CD4-positive, CD25-positive, alpha-beta regulatory T cell (primary cell): ENCODE data around the gene ANKRD33B. TPM values are rescaled to one million over a fixed set of nuclear protein-coding genes. Genes with fewer than 3 reads are reported as not detected.

ENCODE experiments used
- ATAC-seq, 2 donors: fragments of 150-1000 bp; cut with Tn5 transposase; one replicate each; pipeline ENCODE4 v1.10.0; 2021; ENCODE audit warnings: low read depth in 2 of 2, moderate number of reproducible peaks in 2 of 2, moderate library complexity in 1 of 2
- DNase-seq, 3 donors: peaks; one replicate each; pipeline versions ENCODE4 v3.0.0 to v3.0.0-alpha.2; 2012 to 2022; ENCODE audit warnings: mixed read lengths in 1 of 3
- H3K27ac ChIP-seq: one replicate; pipeline ENCODE4 v1.7.0; 2013; ENCODE audit warnings: mild to moderate bottlenecking, low read length; ENCODE audit not compliant: insufficient read depth, poor library complexity, severe bottlenecking
- H3K27me3 ChIP-seq: one replicate; pipeline ENCODE4 v1.7.0; 2013; ENCODE audit warnings: low read length; ENCODE audit not compliant: control insufficient read depth, insufficient read depth
- H3K36me3 ChIP-seq: one replicate; pipeline ENCODE4 v1.7.0; 2013; ENCODE audit warnings: mild to moderate bottlenecking, low read length, moderate library complexity; ENCODE audit not compliant: control insufficient read depth, insufficient read depth
- H3K4me1 ChIP-seq: 2 replicates; pipeline ENCODE4 v1.7.0; 2013; ENCODE audit warnings: mild to moderate bottlenecking, low read length; ENCODE audit not compliant: insufficient read depth, control insufficient read depth, poor library complexity, severe bottlenecking
- H3K4me3 ChIP-seq: one replicate; pipeline ENCODE4 v1.7.0; 2013; ENCODE audit warnings: low read depth, mild to moderate bottlenecking, low read length, moderate library complexity
- H3K9me3 ChIP-seq, 2 experiments: 1 replicate in 1 of 2; 2 replicates in 1 of 2; pipeline ENCODE4 v1.7.0; 2013; ENCODE audit warnings: low read length in 2 of 2, mild to moderate bottlenecking in 1 of 2, moderate library complexity in 1 of 2; ENCODE audit not compliant: control insufficient read depth in 2 of 2
- H3K27ac Mint-ChIP-seq, 3 donors: one replicate each; pipeline ENCODE4 v1.8.0; 2020 to 2022; ENCODE audit warnings: mild to moderate bottlenecking in 3 of 3, mixed read lengths in 3 of 3, moderate library complexity in 2 of 3
- H3K27me3 Mint-ChIP-seq: one replicate; pipeline ENCODE4 v1.8.0; 2022; ENCODE audit warnings: mild to moderate bottlenecking, mixed read lengths
- H3K36me3 Mint-ChIP-seq: one replicate; pipeline ENCODE4 v1.8.0; 2020; ENCODE audit warnings: mixed read lengths
- H3K4me1 Mint-ChIP-seq, 4 donors: one replicate each; pipeline ENCODE4 v1.8.0; 2020 to 2022; ENCODE audit warnings: mixed read lengths in 4 of 4, mild to moderate bottlenecking in 1 of 4
- H3K4me3 Mint-ChIP-seq, 4 donors: one replicate each; pipeline ENCODE4 v1.8.0; 2020 to 2022; ENCODE audit warnings: mild to moderate bottlenecking in 4 of 4, mixed read lengths in 4 of 4, moderate library complexity in 3 of 4
- H3K9me3 Mint-ChIP-seq, 7 donors: one replicate each; pipeline ENCODE4 v1.8.0; 2020 to 2022; ENCODE audit warnings: mixed read lengths in 7 of 7, mild to moderate bottlenecking in 3 of 7, moderate library complexity in 2 of 7
- polyA plus RNA-seq, 4 donors: library from polyadenylated mRNA; unstranded; fragments of 300-500 nt; fragmentation: Illumina TruSeq; gene quantifications; one replicate each; pipeline ENCODE4 v1.2.3, GENCODE V29; 2021
- total RNA-seq: library from RNA; stranded (reverse); gene quantifications from one replicate; pipeline ENCODE4 v1.2.3, GENCODE V29; 2022

Gene ANKRD33B
- total and polyA plus RNA-seq, 5 donors from 2014 or later: 0.25 to 6.6 (median 0.33) TPM

- Histone ChIP-seq H3K4me3 (no peak overlapping the region), H3K27ac (no peak overlapping the region), H3K36me3 (peaks cover 3% of the 10 kb centered on the region), H3K4me1 (no peaks in the 10 kb centered on the region), H3K9me3 (no peaks in the 10 kb centered on the region), H3K27me3 (no peaks in the 10 kb centered on the region)
- H3K27me3 Mint-ChIP-seq: no peaks in the 10 kb centered on the region
- no peak overlapping the region for H3K4me3 Mint-ChIP-seq
- peaks cover 0 to 7% (median 0%) of the 10 kb centered on the region in 7 donors for H3K9me3 Mint-ChIP-seq
- H3K27ac Mint-ChIP-seq: no peak overlapping the region
- H3K4me1 Mint-ChIP-seq: peaks cover 0 to 4% (median 0%) of the 10 kb centered on the region in 4 donors
- H3K36me3 Mint-ChIP-seq: peaks cover 12% of the 10 kb centered on the region
- no peak for DNase-seq
- ATAC-seq: no peak
Measured at GRCh38 chr5:10673017-10673389, 109.1 kb downstream of the ANKRD33B start.

- no peaks in the 10 kb centered on the region for H3K9me3 ChIP-seq
- H3K9me3 Mint-ChIP-seq: peaks cover 0 to 7% (median 0%) of the 10 kb centered on the region in 7 donors
Measured at GRCh38 chr5:10673407-10673806, 109.5 kb downstream of the ANKRD33B start.

GRCh38 chr5:10674096-10674495, 110.2 kb downstream of the ANKRD33B start:
- Histone ChIP-seq H3K27me3 (no peaks in the 10 kb centered on the region), H3K36me3 (peaks cover 13% of the 10 kb centered on the region), H3K27ac (no peak overlapping the region), H3K4me3 (no peak overlapping the region), H3K4me1 (no peaks in the 10 kb centered on the region), H3K9me3 (no peaks in the 10 kb centered on the region)
- Mint-ChIP-seq H3K4me1 (peaks cover 0 to 4% (median 0%) of the 10 kb centered on the region in 4 donors), H3K36me3 (peaks cover 21% of the 10 kb centered on the region), H3K4me3 (no peak overlapping the region), H3K9me3 (peaks cover 0 to 7% (median 0%) of the 10 kb centered on the region in 7 donors), H3K27ac (no peak overlapping the region), H3K27me3 (no peaks in the 10 kb centered on the region)
- DNase-seq (no peak), ATAC-seq (no peak)

More at GRCh38 chr5:10673407-10673806, 109.5 kb downstream of the ANKRD33B start:
- no peak overlapping the region for H3K4me3 Mint-ChIP-seq
- DNase-seq (no peak), ATAC-seq (no peak)
- Histone ChIP-seq H3K27me3 (no peaks in the 10 kb centered on the region), H3K36me3 (peaks cover 7% of the 10 kb centered on the region), H3K4me1 (no peaks in the 10 kb centered on the region), H3K4me3 (no peak overlapping the region), H3K27ac (no peak overlapping the region)
- no peaks in the 10 kb centered on the region for H3K27me3 Mint-ChIP-seq
- no peak overlapping the region for H3K27ac Mint-ChIP-seq
- peaks cover 14% of the 10 kb centered on the region for H3K36me3 Mint-ChIP-seq
- H3K4me1 Mint-ChIP-seq: peaks cover 0 to 4% (median 0%) of the 10 kb centered on the region in 4 donors

- Histone ChIP-seq H3K27me3 (no peaks in the 10 kb centered on the region), H3K4me3 (no peak overlapping the region), H3K36me3 (peaks cover 17% of the 10 kb centered on the region), H3K4me1 (no peaks in the 10 kb centered on the region), H3K9me3 (no peaks in the 10 kb centered on the region), H3K27ac (no peak overlapping the region)
- H3K4me3 Mint-ChIP-seq: no peak overlapping the region
- DNase-seq (no peak), ATAC-seq (no peak)
- H3K9me3 Mint-ChIP-seq: peaks cover 0 to 7% (median 0%) of the 10 kb centered on the region in 7 donors
- no peak overlapping the region for H3K27ac Mint-ChIP-seq
- peaks cover 23% of the 10 kb centered on the region for H3K36me3 Mint-ChIP-seq
- peaks cover 0 to 4% (median 0%) of the 10 kb centered on the region in 4 donors for H3K4me1 Mint-ChIP-seq
- no peaks in the 10 kb centered on the region for H3K27me3 Mint-ChIP-seq
Measured at GRCh38 chr5:10674582-10674981, 110.7 kb downstream of the ANKRD33B start.

- Mint-ChIP-seq H3K4me1 (peaks cover 0 to 4% (median 0%) of the 10 kb centered on the region in 4 donors), H3K27me3 (no peaks in the 10 kb centered on the region), H3K9me3 (peaks cover 0 to 7% (median 0%) of the 10 kb centered on the region in 7 donors), H3K36me3 (peaks cover 29% of the 10 kb centered on the region), H3K4me3 (no peak overlapping the region), H3K27ac (no peak overlapping the region)
- ATAC-seq (no peak), DNase-seq (no peak)
- Histone ChIP-seq H3K27me3 (no peaks in the 10 kb centered on the region), H3K4me3 (no peak overlapping the region), H3K36me3 (peaks cover 22% of the 10 kb centered on the region), H3K4me1 (no peaks in the 10 kb centered on the region), H3K27ac (no peak overlapping the region), H3K9me3 (no peaks in the 10 kb centered on the region)
Measured at GRCh38 chr5:10675177-10675700, 111.4 kb downstream of the ANKRD33B start.

GRCh38 chr5:10676224-10676623, 112.4 kb downstream of the ANKRD33B start:
- H3K4me3 ChIP-seq: no peak overlapping the region
- Mint-ChIP-seq H3K27ac (no peak overlapping the region), H3K4me1 (peaks cover 0 to 4% (median 0%) of the 10 kb centered on the region in 4 donors), H3K27me3 (no peaks in the 10 kb centered on the region), H3K4me3 (no peak overlapping the region), H3K9me3 (peaks cover 0 to 7% (median 0%) of the 10 kb centered on the region in 7 donors), H3K36me3 (peaks cover 38% of the 10 kb centered on the region)
- no peaks in the 10 kb centered on the region for H3K9me3 ChIP-seq
- DNase-seq (no peak), ATAC-seq (no peak)
- H3K27ac ChIP-seq: no peak overlapping the region
- H3K4me1 ChIP-seq: no peaks in the 10 kb centered on the region
- H3K36me3 ChIP-seq: peaks cover 31% of the 10 kb centered on the region
- H3K27me3 ChIP-seq: no peaks in the 10 kb centered on the region

GRCh38 chr5:10676946-10677345, 113.1 kb downstream of the ANKRD33B start:
- no peak overlapping the region for H3K4me3 ChIP-seq
- Mint-ChIP-seq H3K4me1 (peaks cover 0 to 4% (median 0%) of the 10 kb centered on the region in 4 donors), H3K27me3 (no peaks in the 10 kb centered on the region), H3K9me3 (peaks cover 0 to 7% (median 0%) of the 10 kb centered on the region in 7 donors), H3K27ac (no peak overlapping the region), H3K36me3 (peaks cover 38% of the 10 kb centered on the region), H3K4me3 (no peak overlapping the region)
- H3K27me3 ChIP-seq: no peaks in the 10 kb centered on the region
- no peak overlapping the region for H3K27ac ChIP-seq
- H3K9me3 ChIP-seq: no peaks in the 10 kb centered on the region
- no peaks in the 10 kb centered on the region for H3K4me1 ChIP-seq
- peaks cover 33% of the 10 kb centered on the region for H3K36me3 ChIP-seq
- DNase-seq: no peak
- ATAC-seq: no peak

- no peak for DNase-seq
- no peaks in the 10 kb centered on the region for H3K9me3 ChIP-seq
- H3K4me1 Mint-ChIP-seq: peaks cover 0 to 4% (median 0%) of the 10 kb centered on the region in 4 donors
- H3K27me3 Mint-ChIP-seq: no peaks in the 10 kb centered on the region
- no peak overlapping the region for H3K4me3 ChIP-seq
- H3K27ac Mint-ChIP-seq: peak overlapping the region in 1 of 3 donors; percentile 30
- peaks cover 0 to 7% (median 0%) of the 10 kb centered on the region in 7 donors for H3K9me3 Mint-ChIP-seq
- no peak overlapping the region for H3K4me3 Mint-ChIP-seq
- H3K36me3 Mint-ChIP-seq: peaks cover 41% of the 10 kb centered on the region
- peaks cover 33% of the 10 kb centered on the region for H3K36me3 ChIP-seq
- H3K4me1 ChIP-seq: no peaks in the 10 kb centered on the region
- no peaks in the 10 kb centered on the region for H3K27me3 ChIP-seq
- H3K27ac ChIP-seq: no peak overlapping the region
- no peak for ATAC-seq
Measured at GRCh38 chr5:10677533-10677932, 113.7 kb downstream of the ANKRD33B start.
